ENCODE results near the gene ANKRD44.
"Not testable (repeated sequence)": the region's sequence is repeated elsewhere in the genome, so short reads cannot be mapped to it uniquely, and the experiment has no call there.

The ANKRD44 gene

DNA sequence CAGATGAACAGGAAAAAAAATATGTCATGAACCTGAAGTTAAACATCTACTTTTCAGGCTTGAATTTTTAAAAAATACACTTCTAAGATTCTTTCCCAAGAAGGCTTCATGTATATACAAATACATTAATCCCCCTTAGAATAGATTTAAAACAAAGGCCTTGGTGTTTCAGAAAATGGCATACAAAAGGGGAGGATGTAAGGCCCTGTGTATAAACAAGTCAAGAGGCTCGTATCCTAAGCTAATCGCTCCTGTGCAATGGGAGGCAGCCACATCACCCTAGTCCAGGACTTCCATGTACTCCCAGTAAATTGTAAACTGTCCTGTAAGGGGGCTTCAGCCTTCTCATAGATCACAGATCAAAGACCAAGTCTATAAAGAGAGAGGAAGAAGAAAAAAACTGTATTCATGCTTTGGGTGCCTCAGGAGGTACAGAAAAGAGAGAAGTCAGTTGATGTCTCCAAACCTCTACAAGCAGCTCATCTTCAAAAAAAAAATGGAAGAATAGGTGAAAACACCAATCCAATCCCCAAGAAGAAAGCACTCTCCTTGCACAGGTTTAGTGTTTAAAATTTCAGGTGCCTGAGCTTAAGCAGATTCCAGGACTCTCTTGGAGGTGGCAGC, 53.9 kb downstream of the ANKRD44 start:
- DNase-seq = no peak

DNA sequence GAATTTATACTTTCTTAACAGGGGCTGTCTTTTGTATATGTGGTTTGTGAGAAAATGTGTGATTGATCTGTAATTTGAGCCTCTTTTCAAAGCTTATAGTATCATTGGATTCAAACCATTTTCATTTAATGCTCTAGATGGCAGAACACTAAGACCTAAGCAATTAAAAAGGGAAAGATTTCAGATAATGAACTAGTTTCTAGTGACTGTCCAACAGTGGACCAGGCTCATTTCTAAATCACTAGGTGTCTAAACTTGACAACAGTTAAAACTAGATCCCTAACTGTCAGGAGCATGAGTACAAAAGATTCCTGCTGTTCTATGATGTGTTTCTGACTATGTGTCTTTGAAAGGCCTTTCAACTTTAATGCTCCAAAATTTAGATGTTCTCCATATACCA, 54.6 kb downstream of the ANKRD44 start:
- no peak for DNase-seq

DNA sequence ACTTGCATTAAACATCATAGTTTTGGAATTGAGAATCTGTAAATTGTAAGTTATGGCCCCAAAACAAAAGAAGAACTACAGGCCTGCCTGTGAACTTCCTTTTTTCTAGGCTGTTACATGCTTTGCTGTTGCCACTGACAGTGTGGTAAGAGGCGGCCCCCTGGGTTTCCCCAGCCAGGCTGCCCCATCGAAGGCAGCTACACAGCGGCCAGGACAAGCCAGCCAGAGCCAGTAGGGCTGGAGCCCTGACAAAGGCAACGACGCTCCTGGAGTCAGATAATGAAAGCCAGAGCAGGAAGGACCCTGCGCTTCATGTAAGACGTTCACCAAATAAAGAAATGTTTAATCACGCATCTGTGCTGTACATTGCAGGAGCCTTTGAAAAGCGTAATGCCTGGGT, 55.0 kb downstream of the ANKRD44 start:
- DNase-seq = peak; percentile 83

DNA sequence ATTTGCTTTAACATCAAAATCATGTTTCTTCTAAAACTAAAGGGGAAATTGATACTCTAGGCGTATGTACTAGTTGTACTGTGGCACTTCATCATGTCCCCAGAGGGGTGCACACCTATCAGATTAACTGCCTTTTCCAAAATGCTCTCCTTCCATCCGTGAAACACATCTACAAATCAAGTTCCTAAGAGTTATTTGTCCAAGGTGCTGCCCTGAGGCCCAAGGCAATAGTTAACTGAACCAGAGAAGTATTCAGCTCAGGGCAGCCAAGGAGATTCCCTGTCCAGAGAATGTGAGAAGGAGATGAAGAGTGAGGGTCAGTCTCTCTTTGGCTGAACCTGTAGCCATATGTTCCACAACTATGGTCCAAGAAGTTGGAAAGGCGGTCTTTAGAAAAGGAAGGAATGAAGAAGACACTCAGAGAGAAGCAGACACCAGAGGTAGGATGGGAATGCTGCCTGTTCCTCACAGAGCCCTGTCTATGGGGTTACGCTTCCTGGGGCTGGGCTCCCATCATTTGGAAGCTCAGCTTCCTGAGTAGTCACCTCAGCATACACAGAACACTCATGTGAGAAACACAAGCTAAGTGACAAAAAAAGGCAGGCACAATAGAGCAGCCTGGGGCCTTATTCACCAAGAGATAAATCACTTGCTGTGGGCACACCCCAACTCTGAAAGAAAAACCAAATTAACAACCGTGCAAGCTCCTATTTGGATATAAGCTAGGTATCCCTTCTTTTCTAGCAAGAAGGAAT, 55.6 kb downstream of the ANKRD44 start:
- no peak for DNase-seq

- no peak for DNase-seq
Observed at GRCh38 chr2:197251576-197251975, 59.0 kb downstream of the ANKRD44 start.

GRCh38 chr2:197251163-197251562, 59.4 kb downstream of the ANKRD44 start:
- DNase-seq = no peak

- DNase-seq = no peak
Observed at GRCh38 chr2:197250084-197250397, 60.5 kb downstream of the ANKRD44 start.

DNA sequence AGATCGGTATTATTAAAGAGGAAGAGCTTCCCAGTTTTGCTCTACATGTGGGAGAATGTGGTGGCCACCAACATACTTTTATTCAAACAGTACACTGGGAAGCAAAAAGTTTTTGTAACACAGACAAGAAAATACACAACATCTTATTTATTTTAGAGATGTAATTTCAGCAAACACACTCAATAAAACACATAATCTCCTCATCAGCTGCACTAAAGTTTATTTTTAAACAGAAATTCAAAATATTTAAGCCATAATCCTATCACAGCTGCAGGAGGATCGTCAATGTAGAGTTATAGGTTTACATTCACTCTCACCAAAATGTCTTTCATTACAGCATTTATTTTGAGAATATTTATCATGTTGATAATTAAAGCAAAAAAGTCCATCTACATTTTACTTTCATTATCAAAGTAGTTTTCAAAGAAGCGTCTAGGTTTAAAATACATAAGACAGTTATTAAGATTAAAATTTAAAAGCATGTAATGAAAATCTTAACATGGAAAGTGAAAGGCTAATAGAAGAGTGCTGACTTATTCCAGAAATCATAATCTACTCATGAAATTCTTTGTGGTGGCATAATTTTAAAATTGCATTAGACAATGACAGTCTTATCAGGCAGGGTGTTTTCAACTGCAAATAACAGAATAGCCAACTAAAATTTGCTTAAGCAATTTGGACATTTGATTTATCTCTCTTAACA, 61.0 kb downstream of the ANKRD44 start:
- DNase-seq = no peak

GRCh38 chr2:197248623-197249022, 62.0 kb downstream of the ANKRD44 start:
- no peak for DNase-seq

GRCh38 chr2:197248001-197248401, 62.6 kb downstream of the ANKRD44 start:
- no peak for DNase-seq

DNA sequence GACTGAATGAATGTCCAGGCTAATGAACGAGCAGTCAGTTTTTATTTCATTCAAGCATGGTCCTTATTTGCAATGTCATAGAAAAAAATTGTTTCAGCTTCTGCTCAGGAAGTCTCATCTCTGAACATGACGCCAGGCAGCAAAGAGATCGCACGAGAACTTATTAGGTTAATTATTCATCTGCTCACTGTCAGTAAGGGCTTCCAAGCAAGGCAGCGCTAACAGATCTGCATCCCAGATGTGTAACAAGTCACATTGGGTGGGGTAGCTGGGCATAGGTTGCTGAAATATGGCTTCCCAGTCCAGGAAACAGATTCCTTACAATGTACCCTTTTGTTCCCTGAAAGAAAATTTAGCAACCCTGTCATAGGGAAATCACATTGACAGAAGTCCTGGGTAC, 63.5 kb downstream of the ANKRD44 start:
- DNase-seq = no peak

- DNase-seq = no peak
Observed at GRCh38 chr2:197245829-197246804, 64.5 kb downstream of the ANKRD44 start.

- no peak for DNase-seq
Observed at GRCh38 chr2:197244349-197244748, 66.2 kb downstream of the ANKRD44 start.

- no peak for DNase-seq
Observed at GRCh38 chr2:197242719-197243118, 67.9 kb downstream of the ANKRD44 start.

GRCh38 chr2:197241596-197241995, 69.0 kb downstream of the ANKRD44 start:
- DNase-seq = no peak

- DNase-seq = no peak
Observed at GRCh38 chr2:197241153-197241552, 69.4 kb downstream of the ANKRD44 start.

DNA sequence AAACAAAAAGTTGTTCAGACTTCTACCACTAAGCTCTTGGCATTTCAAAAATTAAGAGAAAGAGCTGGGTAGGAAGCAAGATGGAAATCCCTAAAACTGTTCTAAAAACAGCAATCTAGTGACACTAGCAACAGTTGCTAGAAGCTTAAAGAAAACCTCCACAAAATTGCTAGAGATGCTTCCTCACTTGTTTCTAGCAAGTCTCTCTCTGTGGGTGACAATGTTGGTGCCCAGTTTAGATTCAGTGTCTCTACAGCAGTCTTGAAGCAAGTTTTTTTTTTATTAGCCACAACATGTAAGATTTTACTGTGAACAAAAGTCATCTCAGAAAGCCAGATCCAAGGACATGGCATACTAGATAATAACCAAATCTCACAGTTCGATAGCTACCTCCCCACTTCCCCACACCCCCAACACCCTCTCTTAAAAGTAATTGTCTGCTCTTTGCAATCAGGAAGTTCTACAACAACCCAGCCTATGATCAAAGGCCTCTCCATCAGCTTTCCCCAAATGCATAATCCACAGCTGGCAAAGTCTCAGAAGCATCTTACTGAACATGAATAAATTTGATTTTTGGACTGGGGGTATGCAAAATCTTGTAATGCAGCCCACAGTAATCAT, 70.0 kb downstream of the ANKRD44 start:
- no peak for DNase-seq

DNA sequence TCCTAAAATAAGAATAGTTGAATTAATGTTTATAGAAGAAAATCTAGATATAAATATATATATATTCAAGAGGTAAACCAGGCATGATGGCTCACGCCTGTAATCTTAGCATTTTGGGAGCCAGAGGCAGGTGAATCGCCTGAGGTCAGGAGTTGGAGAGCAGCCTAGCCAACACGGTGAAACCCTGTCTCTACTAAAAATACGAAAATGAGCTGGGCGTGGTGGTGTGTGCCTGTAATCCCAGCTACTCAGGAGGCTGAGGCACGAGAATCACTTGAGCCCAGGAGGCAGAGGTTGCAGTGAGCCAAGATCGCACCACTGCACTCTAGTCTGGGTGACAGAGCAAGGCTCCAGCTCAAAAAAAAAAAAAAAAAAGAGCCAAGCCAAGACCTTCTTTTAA, 70.6 kb downstream of the ANKRD44 start:
- not testable (repeated sequence) for DNase-seq

GRCh38 chr2:197239434-197239833, 71.1 kb downstream of the ANKRD44 start:
- no peak for DNase-seq

DNA sequence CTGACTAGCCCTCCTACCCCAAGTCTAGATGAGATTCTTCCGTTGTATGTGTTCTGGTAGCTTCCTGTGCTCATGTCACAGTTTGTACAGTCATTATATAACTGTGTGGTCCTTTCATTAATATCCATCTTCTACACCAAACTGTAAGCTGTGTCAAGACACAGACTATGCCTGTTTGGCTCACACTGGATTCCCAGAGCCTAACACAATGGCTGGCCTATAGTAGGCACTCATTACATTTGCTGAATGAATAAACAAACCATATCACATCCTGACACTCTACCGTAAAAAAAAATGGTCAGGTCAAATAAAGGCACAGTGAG, 72.6 kb downstream of the ANKRD44 start:
- DNase-seq = no peak

DNA sequence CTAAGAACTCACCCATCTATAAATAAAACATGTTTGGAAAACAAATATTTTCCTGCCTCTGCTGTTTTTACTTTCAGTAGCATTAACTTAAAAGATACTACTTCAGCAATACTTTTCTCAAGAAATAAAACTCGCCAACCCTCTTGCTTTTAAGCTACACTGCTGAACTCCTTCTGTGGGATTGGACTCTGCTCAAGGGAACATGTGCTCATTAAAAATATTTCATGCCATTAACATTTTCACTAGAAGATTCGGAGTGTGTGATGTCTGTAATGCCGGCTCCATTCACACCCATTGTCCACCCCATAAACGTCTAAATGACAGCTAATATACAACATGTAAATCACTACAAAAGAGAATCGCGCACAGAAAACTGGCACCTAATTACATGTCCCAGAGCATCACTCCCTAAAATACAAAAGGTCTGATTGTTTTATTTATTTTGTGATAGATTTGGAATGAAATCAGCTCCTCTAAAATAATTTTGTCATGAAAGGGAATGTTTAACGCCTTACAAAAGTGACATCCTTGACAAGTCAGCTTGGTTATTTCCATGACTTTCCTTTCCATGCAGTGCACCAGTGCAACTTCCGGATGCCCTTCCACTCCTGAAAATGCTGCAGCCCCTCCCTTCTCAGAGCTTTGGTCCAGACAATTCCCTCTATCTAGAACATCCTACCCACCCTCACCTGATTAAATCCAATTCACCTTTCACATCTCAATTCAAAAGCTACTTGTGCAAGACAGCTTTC, 73.1 kb downstream of the ANKRD44 start:
- no peak for DNase-seq

- no peak for DNase-seq
Observed at GRCh38 chr2:197236816-197237215, 73.8 kb downstream of the ANKRD44 start.
